DOHH2 (cell line): ENCODE results near the gene ZAR1.

Experiments
- EZH2phosphoT487 ChIP-seq: fragments of 200-600 bp; sonication (generic); IDR thresholded peaks from 2 replicates; pipeline ENCODE4 v1.6.1; 2017; ENCODE audit warnings: borderline replicate concordance, mild to moderate bottlenecking, antibody characterized with exemption, low read length, moderate library complexity, mixed read lengths
- TF ChIP-seq, protein P1 (sequence below): fragments of 200-600 bp; sonication (generic); IDR thresholded peaks from one replicate; pipeline ENCODE4 v1.5.1; 2014; ENCODE audit warnings: antibody characterized with exemption, mild to moderate bottlenecking, low read depth, low read length; ENCODE audit not compliant: poor library complexity, severe bottlenecking

DNA sequence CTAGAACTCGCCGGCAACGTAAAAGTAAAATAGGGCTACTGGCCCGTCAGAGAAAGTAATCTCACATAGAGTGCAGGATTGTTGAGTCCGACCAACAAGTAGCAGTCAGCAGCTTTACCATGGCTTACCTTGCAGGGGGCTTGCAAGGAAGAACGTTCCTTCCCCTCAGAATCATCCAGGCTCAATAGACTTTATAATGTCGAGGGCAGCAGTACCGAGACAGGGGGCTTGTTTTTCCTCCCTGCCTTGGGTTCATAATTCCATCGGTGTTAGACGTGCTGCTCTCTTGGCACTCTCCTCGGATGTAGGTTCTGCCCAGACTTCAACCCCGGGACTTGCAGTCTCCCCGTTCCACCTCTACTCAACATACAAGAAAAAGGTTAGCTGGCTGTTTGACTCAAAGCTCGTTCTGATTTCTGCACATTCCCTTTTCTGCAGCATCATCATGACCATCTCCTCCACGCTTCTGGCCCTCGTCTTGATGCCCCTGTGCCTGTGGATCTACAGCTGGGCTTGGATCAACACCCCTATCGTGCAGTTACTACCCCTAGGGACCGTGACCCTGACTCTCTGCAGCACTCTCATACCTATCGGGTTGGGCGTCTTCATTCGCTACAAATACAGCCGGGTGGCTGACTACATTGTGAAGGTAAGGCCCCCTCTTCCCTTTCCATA is 5.4 kb upstream of the ZAR1 start:
- TF ChIP-seq EZH2phosphoT487, result no peak
- TF ChIP-seq, protein P1, sequence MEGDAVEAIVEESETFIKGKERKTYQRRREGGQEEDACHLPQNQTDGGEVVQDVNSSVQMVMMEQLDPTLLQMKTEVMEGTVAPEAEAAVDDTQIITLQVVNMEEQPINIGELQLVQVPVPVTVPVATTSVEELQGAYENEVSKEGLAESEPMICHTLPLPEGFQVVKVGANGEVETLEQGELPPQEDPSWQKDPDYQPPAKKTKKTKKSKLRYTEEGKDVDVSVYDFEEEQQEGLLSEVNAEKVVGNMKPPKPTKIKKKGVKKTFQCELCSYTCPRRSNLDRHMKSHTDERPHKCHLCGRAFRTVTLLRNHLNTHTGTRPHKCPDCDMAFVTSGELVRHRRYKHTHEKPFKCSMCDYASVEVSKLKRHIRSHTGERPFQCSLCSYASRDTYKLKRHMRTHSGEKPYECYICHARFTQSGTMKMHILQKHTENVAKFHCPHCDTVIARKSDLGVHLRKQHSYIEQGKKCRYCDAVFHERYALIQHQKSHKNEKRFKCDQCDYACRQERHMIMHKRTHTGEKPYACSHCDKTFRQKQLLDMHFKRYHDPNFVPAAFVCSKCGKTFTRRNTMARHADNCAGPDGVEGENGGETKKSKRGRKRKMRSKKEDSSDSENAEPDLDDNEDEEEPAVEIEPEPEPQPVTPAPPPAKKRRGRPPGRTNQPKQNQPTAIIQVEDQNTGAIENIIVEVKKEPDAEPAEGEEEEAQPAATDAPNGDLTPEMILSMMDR, result no peak
